Measurements from ENCODE around the gene TEX36.
"Not testable (repeated sequence)": the region's sequence is repeated elsewhere in the genome, so short reads cannot be mapped to it uniquely, and the experiment has no call there.

TEX36 gene

GRCh38 chr10:125691160-125691981, 8.4 kb upstream of the TEX36 start:
- DNase-seq = no peak

- DNase-seq = no peak
Measured at GRCh38 chr10:125689955-125690569, 7.1 kb upstream of the TEX36 start.

GRCh38 chr10:125687507-125688185, 4.7 kb upstream of the TEX36 start:
- DNase-seq = no peak

- no peak for DNase-seq
Measured at GRCh38 chr10:125684581-125684980, 1.6 kb upstream of the TEX36 start.

- DNase-seq = no peak
Measured at GRCh38 chr10:125683821-125684220, 858 bp upstream of the TEX36 start.

DNA sequence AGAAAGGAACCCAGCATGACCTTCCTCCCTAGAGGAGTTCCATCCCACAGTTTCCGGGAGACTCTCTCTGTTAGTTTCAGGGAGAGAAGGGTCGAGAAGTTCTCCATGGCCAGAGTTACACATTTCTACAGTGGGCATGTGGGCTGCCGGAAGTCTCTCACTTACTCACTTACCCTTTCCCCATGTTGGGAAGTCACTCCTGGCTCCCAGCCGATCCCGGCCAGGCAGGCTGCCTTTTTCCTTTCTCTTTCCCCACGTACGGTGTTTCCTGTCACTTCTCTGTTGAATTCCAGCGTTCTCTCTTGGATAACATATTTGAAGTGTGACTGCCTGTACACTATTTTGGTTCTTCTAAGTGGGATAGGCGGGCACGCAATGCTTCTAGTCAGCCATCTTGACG, 3.5 kb downstream of the TEX36 start:
- no peak for DNase-seq

- DNase-seq = no peak
Measured at GRCh38 chr10:125672884-125673283, 10.1 kb downstream of the TEX36 start.

- no peak for DNase-seq
Measured at GRCh38 chr10:125662584-125662983, 20.4 kb downstream of the TEX36 start.

GRCh38 chr10:125661941-125662515, 20.9 kb downstream of the TEX36 start:
- no peak for DNase-seq

GRCh38 chr10:125661431-125661940, 21.5 kb downstream of the TEX36 start:
- no peak for DNase-seq

DNA sequence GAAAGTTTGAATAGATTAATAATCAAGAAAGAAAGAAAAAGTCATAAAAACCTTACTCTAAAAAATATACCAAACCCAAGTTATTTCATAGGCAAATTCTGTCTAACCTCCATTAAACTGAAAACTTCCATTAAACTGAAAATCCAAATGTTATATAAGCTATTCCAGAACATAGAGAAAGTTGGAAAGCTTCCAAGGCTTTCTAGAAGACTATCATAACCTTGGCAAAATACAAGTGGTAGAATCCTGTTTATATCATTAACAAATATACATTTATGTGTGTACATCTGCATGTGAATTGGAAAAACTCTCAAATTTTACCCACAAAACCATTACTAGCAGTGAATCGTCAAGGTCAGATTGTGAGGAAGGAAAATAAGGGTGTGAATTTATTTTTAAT, 23.9 kb downstream of the TEX36 start:
- no peak for DNase-seq

DNA sequence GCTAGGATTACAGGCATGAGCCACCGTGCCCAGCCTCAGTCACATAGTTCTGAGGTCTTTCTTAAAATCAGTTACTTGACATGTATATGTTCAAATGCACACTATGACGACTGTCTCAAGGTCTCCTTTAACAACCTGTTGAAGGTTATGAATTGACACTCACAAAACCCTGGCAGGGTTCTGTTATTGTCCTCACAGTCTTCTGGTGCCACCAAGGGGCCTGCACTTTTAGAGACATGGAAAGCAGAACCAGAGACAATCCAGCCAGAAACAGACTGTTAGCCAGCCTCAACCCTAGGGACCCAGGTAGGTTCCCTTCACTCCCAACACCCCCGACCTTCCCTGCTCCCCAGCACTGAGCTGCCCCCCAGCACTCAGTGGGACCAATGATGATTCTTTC, 26.4 kb downstream of the TEX36 start:
- no peak for DNase-seq

DNA sequence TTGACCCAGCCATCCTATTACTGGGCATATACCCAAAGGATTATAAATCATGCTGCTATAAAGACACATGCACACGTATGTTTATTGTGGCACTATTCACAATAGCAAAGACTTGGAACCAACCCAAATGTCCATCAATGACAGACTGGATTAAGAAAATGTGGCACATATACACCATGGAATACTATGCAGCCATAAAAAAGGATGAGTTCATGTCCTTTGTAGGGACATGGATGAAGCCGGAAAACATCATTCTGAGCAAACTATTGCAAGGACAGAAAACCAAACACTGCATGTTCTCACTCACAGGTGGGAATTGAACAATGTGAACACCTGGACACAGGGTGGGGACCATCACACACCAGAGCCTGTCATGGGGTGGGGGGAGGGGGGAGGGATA, 29.9 kb downstream of the TEX36 start:
- DNase-seq = not testable (repeated sequence)

GRCh38 chr10:125646311-125646710, 36.7 kb downstream of the TEX36 start:
- DNase-seq = no peak

GRCh38 chr10:125641398-125641797, 41.6 kb downstream of the TEX36 start:
- DNase-seq = no peak

DNA sequence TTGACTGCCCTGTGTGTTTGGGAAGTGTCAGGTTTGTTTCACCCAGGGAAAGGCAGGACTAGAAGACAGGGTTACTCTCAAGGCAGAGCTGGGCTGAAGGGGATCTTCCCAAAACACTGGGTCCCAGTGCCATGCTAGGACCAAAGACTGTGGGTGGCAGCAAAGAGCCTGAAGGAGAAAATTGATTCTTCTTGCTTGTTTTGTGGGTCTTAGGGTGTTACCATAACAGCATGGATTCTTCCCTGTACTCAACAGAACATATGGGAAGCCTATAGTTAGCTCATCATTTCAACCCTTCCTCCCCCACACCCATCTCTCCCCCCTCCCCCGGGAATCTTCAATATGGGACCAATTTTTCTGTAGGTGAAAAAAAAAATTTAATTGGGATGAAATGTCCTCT, 42.3 kb downstream of the TEX36 start:
- DNase-seq = no peak

GRCh38 chr10:125639846-125640245, 43.1 kb downstream of the TEX36 start:
- DNase-seq = no peak

DNA sequence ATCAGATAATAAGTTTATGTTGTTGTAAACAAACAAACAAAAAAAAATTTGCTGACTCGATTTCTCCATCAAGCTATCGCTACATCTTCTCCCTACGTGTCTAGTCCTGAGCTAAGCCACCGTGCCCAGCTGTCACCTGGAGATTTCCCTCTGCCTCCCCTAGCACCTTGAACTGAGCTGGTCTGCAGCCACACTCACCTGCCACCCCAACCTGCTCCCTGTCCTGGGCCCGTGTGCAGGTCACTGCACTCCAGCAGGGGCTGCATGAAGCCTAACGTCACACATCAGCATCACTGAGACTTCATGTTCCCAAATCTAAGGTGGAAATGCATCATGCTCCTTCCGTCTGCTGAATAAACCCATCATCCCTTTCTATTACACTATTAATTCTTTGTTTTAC, 44.4 kb downstream of the TEX36 start:
- no peak for DNase-seq

- no peak for DNase-seq
Measured at GRCh38 chr10:125637496-125637895, 45.5 kb downstream of the TEX36 start.

- DNase-seq = no peak
Measured at GRCh38 chr10:125634606-125635005, 48.4 kb downstream of the TEX36 start.

DNA sequence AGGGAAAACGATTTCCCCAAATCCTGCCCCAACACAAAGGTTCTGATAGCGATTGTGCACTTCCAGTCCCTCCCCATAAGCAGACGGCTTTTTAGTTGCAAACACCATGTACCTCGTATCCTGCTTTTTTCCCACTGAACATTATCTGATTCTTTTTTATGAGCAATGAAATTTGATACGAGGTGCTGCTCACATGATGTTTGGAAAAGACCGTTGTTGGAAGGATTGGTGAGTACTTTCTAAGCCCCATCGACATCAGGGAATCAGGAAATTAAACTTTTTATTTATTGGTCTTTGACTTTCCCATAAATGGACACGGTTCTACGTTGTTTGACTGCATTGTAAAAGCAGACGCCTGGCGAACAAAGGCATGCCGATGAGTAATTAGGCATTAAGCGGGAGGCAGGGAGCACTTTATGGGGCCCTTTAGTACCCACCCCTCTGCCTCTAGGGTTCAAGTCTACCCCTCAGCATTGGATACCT, 49.4 kb downstream of the TEX36 start:
- DNase-seq = no peak

- no peak for DNase-seq
Measured at GRCh38 chr10:125631806-125632205, 51.2 kb downstream of the TEX36 start.

GRCh38 chr10:125629758-125630376, 53.1 kb downstream of the TEX36 start:
- no peak for DNase-seq

Data from T-helper 9 cell (primary cell).